Panc1 (cell line): Measurements from ENCODE around the gene FANCF. TPM values are rescaled to one million over a fixed set of nuclear protein-coding genes. Genes with fewer than 3 reads are reported as not detected.

Experiments
- ATAC-seq: fragments of 200-7000 bp; cut with Tn5 transposase; 2 replicates; pipeline ENCODE4 v1.9.1; 2020; ENCODE audit warnings: mild to moderate bottlenecking, moderate library complexity
- BruUV-seq: library from RNA; stranded (reverse); fragments of 400-500 nt; replicated peaks from 2 replicates; lab custom pipeline; 2021; lab: Mats Ljungman, UMichigan
- CTCF ChIA-PET: fragments of 300-600 bp; sonication (Branson Sonifier 250); formaldehyde crosslinking; loops from one replicate; lab custom pipeline; 2022; ENCODE audit warnings: antibody characterized with exemption; lab: Charles Lee
- POLR2A ChIA-PET: fragments of 300-600 bp; sonication (Branson Sonifier 250); formaldehyde crosslinking; loops from one replicate; lab custom pipeline; 2022; ENCODE audit warnings: antibody characterized with exemption; lab: Charles Lee
- DNase-seq: peaks from one replicate; pipeline ENCODE4 v3.0.0-alpha.2; 2010; ENCODE audit warnings: low read depth, low spot score
- H3K27ac ChIP-seq: 2 replicates; pipeline ENCODE4 v1.5.1; 2011; ENCODE audit warnings: mild to moderate bottlenecking, low read length, inconsistent platforms
- H3K27me3 ChIP-seq: fragments of 200-500 bp; sonication (Bioruptor generic); 2 replicates; pipeline ENCODE4 v1.6.0; 2014; ENCODE audit warnings: low read length, inconsistent platforms; ENCODE audit not compliant: control insufficient read depth, insufficient read depth
- H3K36me3 ChIP-seq: fragments of 200-500 bp; sonication (Bioruptor generic); 2 replicates; pipeline ENCODE4 v1.5.1; 2014; ENCODE audit warnings: inconsistent platforms, mild to moderate bottlenecking, low read length, moderate library complexity; ENCODE audit not compliant: control insufficient read depth, insufficient read depth
- H3K4me1 ChIP-seq: 2 replicates; pipeline ENCODE4 v1.5.1; 2011; ENCODE audit warnings: inconsistent platforms, mild to moderate bottlenecking, low read length, moderate library complexity; ENCODE audit not compliant: control insufficient read depth, insufficient read depth
- H3K4me3 ChIP-seq, 2 experiments: 2 replicates each; pipeline ENCODE4 v1.5.1; 2011 to 2012; ENCODE audit warnings: low read depth in 2 of 2, low read length in 2 of 2, mild to moderate bottlenecking in 2 of 2, inconsistent platforms in 1 of 2, moderate library complexity in 1 of 2
- H3K9me3 ChIP-seq: fragments of 200-500 bp; sonication (Bioruptor generic); 2 replicates; pipeline ENCODE4 v1.5.1; 2014; ENCODE audit warnings: low read depth, mild to moderate bottlenecking, inconsistent platforms, low read length, moderate library complexity; ENCODE audit not compliant: control insufficient read depth, insufficient read depth
- POLR2AphosphoS5 ChIP-seq: IDR thresholded peaks from 2 replicates; pipeline ENCODE4 v1.6.1; 2012; ENCODE audit warnings: mild to moderate bottlenecking, low read depth, low read length, moderate library complexity
- in situ Hi-C: cut with HindIII; loops from 2 replicates; pipeline ENCODE4 v1.10.0; 2016; ENCODE audit warnings: low sequenced_read_pairs, low pct_unique_long_range_greater_than_20kb
- intact Hi-C: fragments of 100-400 bp; cut with micrococcal nuclease; formaldehyde crosslinking; loops from one replicate; pipeline ENCODE4 v1.10.0; 2022; ENCODE audit not compliant: unreplicated experiment
- total RNA-seq: library from RNA; stranded (reverse); gene quantifications from one replicate; pipeline ENCODE4 v1.2.1, GENCODE V29; 2021; ENCODE audit not compliant: unreplicated experiment

The FANCF gene
- total RNA-seq, 1 experiment from 2014 or later: 11.6 TPM

DNA sequence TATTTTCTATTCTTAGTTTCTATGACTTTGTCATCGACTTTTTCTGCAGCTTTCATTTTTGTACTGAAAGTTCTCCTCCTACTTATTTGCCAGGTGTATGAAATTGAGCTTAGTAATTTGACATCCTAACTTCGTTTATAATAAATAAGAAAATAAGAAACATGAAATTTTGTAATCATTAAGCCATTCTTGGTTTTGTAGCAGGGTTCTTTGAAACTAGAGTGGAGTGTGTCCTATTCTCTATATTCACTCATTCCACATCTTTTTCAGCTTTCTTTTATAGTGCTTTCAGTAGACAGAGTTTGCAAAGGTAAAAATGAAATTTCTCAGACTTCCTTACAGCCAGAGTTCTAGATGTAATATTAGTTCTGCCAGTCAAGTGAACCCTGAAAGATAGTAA is 47.8 kb downstream of the FANCF start:
- no peak for ATAC-seq
- H3K9me3 ChIP-seq: no peaks in the 10 kb centered on the region
- in situ Hi-C loops: no loop called here
- DNase-seq: no peak
- BruUV-seq: no TSS peak
- no peaks in the 10 kb centered on the region for H3K36me3 ChIP-seq
- H3K27ac ChIP-seq: no peak overlapping the region
- no peaks in the 10 kb centered on the region for H3K27me3 ChIP-seq
- intact Hi-C loops: no loop called here
- H3K4me3 ChIP-seq: no peak overlapping the region
- ChIA-PET CTCF (no interaction called here), POLR2A (no interaction called here)
- no peak for TF ChIP-seq POLR2AphosphoS5
- H3K4me1 ChIP-seq: no peaks in the 10 kb centered on the region

Other genes starting within 250 kb of the FANCF start
- 0.87 TPM for gene GAS2, start 40.8 kb upstream of the FANCF start, total RNA-seq
- 13.4 TPM for gene SVIP, start 204.0 kb upstream of the FANCF start, total RNA-seq
- gene CCDC179, start 234.7 kb upstream of the FANCF start, total RNA-seq: not detected